DOHH2 (cell line): Measurements from ENCODE around the gene PANK2.

Source experiments
- H3F3A ChIP-seq: fragments of 200-600 bp; sonication (generic), shearing (Covaris generic); 2 replicates; pipeline ENCODE4 v1.6.0; 2016; ENCODE audit warnings: antibody characterized with exemption, mild to moderate bottlenecking; ENCODE audit not compliant: control insufficient read depth, insufficient read depth
- H3K27ac ChIP-seq: fragments of 200-600 bp; sonication (generic); 2 replicates; pipeline ENCODE4 v1.5.1; 2014; ENCODE audit warnings: low read depth, mild to moderate bottlenecking, low read length, moderate library complexity
- H3K27me3 ChIP-seq: fragments of 200-600 bp; sonication (generic); 2 replicates; pipeline ENCODE4 v1.6.1; 2014; ENCODE audit warnings: mild to moderate bottlenecking, low read length, mixed read lengths; ENCODE audit not compliant: control insufficient read depth
- H3K36me3 ChIP-seq: fragments of 200-600 bp; sonication (generic); 2 replicates; pipeline ENCODE4 v1.6.1; 2014; ENCODE audit warnings: mild to moderate bottlenecking, low read length, moderate library complexity, mixed read lengths; ENCODE audit not compliant: control insufficient read depth
- H3K4me1 ChIP-seq: fragments of 200-600 bp; sonication (generic); 2 replicates; pipeline ENCODE4 v1.6.1; 2014; ENCODE audit warnings: mild to moderate bottlenecking, low read length, mixed read lengths; ENCODE audit not compliant: control insufficient read depth
- H3K4me2 ChIP-seq: fragments of 200-600 bp; sonication (generic); 2 replicates; pipeline ENCODE4 v1.6.0; 2014; ENCODE audit warnings: mild to moderate bottlenecking, low read length, moderate library complexity
- H3K4me3 ChIP-seq: fragments of 200-600 bp; sonication (generic); 2 replicates; pipeline ENCODE4 v1.5.1; 2014; ENCODE audit warnings: mild to moderate bottlenecking, low read length, mixed read lengths
- H3K79me2 ChIP-seq: fragments of 200-600 bp; sonication (generic); 2 replicates; pipeline ENCODE4 v1.6.1; 2014; ENCODE audit warnings: mild to moderate bottlenecking, low read length, mixed read lengths; ENCODE audit not compliant: control insufficient read depth
- H3K9me2 ChIP-seq: fragments of 200-600 bp; sonication (generic); replicated peaks from 2 replicates; pipeline ENCODE4 v1.6.1; 2014; ENCODE audit warnings: mild to moderate bottlenecking, low read length, mixed read lengths; ENCODE audit not compliant: control insufficient read depth
- H3K9me3 ChIP-seq: fragments of 200-600 bp; sonication (generic); 2 replicates; pipeline ENCODE4 v1.6.1; 2014; ENCODE audit warnings: antibody characterized with exemption, low read length, mixed read lengths; ENCODE audit not compliant: control insufficient read depth, insufficient read depth
- H4K20me1 ChIP-seq: fragments of 200-600 bp; sonication (generic); 2 replicates; pipeline ENCODE4 v1.6.0; 2014; ENCODE audit warnings: low read depth, mild to moderate bottlenecking, antibody characterized with exemption, low read length, moderate library complexity; ENCODE audit not compliant: control insufficient read depth, insufficient read depth
- EZH2phosphoT487 ChIP-seq: fragments of 200-600 bp; sonication (generic); IDR thresholded peaks from 2 replicates; pipeline ENCODE4 v1.6.1; 2017; ENCODE audit warnings: borderline replicate concordance, mild to moderate bottlenecking, antibody characterized with exemption, low read length, moderate library complexity, mixed read lengths
- TF ChIP-seq, protein P1 (sequence below): fragments of 200-600 bp; sonication (generic); IDR thresholded peaks from one replicate; pipeline ENCODE4 v1.5.1; 2014; ENCODE audit warnings: antibody characterized with exemption, mild to moderate bottlenecking, low read depth, low read length; ENCODE audit not compliant: poor library complexity, severe bottlenecking

The PANK2 gene

DNA sequence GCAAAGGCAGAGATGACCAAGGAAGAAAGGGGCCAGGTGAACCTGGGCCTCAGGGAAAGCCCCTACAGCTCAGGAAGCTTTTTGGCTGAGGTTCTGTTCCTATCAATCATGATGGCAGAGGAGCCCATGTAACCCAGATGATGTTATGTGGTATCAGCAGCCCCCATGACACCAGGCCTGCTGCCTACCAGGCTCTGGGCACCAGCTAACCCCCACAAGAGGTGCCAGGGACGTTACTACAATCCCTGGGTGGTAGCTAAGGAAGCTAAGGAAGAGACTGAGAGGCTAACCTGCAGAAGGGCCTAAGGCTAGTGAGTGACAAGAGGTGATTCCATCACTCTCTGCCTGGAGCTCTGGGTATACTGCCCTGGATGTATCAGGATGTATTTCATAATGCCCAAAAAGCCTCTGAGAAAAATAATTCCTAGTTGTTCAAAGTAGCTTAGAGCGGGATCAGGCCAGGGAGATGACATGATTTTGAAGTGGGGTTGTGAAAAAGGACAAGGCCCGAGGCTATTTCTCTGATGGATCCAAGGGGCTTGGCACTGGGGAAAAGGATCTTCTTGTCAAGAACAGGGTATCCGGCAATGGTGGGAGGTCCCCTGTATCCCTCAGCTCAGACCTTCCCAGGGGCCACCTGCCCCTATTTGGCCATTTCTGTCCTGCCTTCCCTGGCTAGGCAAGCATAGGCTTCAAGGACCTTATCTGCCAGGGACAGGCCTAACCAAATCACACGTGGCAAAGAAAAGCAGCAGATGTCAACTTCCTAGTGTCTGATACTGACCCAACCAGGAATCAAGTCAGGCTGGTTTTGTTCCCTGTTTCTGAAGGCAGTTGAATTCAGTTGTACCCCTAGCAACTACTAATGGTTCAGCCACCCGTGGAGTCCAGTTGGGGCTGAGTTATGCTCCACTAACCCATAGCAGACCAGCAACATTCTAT is 41.3 kb downstream of the PANK2 start:
- TF ChIP-seq, protein P1, sequence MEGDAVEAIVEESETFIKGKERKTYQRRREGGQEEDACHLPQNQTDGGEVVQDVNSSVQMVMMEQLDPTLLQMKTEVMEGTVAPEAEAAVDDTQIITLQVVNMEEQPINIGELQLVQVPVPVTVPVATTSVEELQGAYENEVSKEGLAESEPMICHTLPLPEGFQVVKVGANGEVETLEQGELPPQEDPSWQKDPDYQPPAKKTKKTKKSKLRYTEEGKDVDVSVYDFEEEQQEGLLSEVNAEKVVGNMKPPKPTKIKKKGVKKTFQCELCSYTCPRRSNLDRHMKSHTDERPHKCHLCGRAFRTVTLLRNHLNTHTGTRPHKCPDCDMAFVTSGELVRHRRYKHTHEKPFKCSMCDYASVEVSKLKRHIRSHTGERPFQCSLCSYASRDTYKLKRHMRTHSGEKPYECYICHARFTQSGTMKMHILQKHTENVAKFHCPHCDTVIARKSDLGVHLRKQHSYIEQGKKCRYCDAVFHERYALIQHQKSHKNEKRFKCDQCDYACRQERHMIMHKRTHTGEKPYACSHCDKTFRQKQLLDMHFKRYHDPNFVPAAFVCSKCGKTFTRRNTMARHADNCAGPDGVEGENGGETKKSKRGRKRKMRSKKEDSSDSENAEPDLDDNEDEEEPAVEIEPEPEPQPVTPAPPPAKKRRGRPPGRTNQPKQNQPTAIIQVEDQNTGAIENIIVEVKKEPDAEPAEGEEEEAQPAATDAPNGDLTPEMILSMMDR = no peak
- TF ChIP-seq EZH2phosphoT487 = no peak
- Histone ChIP-seq H3K4me3 (no peak overlapping the region), H3K36me3 (peaks cover 7% of the 10 kb centered on the region; the same call in 1 of the 2 replicates), H3K27ac (no peak overlapping the region), H3F3A (peaks cover 28% of the 10 kb centered on the region), H3K4me2 (no peak overlapping the region), H4K20me1 (peaks cover 10% of the 10 kb centered on the region; the same call in 1 of the 2 replicates), H3K27me3 (no peaks in the 10 kb centered on the region), H3K9me3 (no peaks in the 10 kb centered on the region), H3K9me2 (no peaks in the 10 kb centered on the region), H3K4me1 (peaks cover 55% of the 10 kb centered on the region), H3K79me2 (no peaks in the 10 kb centered on the region)

DNA sequence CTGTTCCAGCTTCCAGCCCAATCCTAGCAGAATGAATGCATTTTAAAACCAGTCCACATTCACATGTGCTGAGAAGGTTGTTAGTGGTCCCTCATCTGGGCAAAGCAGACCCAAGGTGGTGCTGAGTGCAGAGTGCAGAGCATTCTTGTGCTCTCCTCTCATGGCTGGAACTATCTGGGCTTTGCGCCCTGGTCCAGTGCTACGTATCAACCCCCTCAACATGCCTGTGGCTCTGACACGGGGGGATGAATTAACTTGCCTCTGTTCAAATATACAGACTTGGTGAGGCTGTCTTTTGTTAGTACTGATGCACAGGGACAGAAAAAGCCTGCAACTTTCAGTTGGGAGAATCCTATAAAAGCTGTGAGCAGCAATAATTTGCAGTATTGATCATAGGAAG is 42.5 kb downstream of the PANK2 start:
- TF ChIP-seq EZH2phosphoT487 = no peak
- TF ChIP-seq, protein P1 = no peak
- Histone ChIP-seq H3K36me3 (no peaks in the 10 kb centered on the region), H4K20me1 (peaks cover 3% of the 10 kb centered on the region; the same call in 1 of the 2 replicates), H3K27me3 (no peaks in the 10 kb centered on the region), H3K79me2 (no peaks in the 10 kb centered on the region), H3K4me2 (no peak overlapping the region), H3K9me2 (no peaks in the 10 kb centered on the region), H3K4me3 (no peak overlapping the region), H3F3A (peaks cover 20% of the 10 kb centered on the region), H3K4me1 (peaks cover 61% of the 10 kb centered on the region), H3K27ac (no peak overlapping the region), H3K9me3 (no peaks in the 10 kb centered on the region)

DNA sequence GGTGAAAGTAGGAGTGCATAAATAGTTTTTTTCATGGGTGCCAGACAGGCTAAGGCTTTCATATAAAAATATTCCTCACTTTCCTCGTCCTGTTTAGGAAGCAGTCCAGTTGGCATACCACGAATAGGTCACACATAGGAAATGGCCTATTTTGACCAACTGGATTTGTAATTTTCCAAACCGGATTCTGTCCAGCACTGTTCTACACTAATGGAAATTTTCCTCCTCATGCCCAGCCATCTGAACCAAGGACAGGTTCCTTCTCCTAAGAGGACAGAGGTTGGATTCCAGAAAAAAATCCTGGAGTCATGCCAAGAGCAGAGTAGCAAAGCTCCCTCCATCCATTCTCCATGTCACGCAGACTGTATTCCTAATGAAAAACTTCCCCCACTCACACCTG is 43.1 kb downstream of the PANK2 start:
- Histone ChIP-seq H3K36me3 (no peaks in the 10 kb centered on the region), H3K27me3 (no peaks in the 10 kb centered on the region), H3K27ac (no peak overlapping the region), H3K9me2 (no peaks in the 10 kb centered on the region), H3K9me3 (no peaks in the 10 kb centered on the region), H3K4me2 (no peak overlapping the region), H4K20me1 (no peaks in the 10 kb centered on the region), H3F3A (peaks cover 15% of the 10 kb centered on the region), H3K4me1 (peaks cover 57% of the 10 kb centered on the region), H3K79me2 (no peaks in the 10 kb centered on the region), H3K4me3 (no peak overlapping the region)
- no peak for TF ChIP-seq EZH2phosphoT487
- TF ChIP-seq, protein P1 = no peak
